Stimulated activated CD8-positive, alpha-beta memory T cell treated with anti-CD3 and anti-CD28 coated beads, Interleukin-4, amount 100 ng/mL, for 4 hours (primary cell): Measurements from ENCODE around the gene RYR1.
"Not testable (repeated sequence)": the region's sequence is repeated elsewhere in the genome, so short reads cannot be mapped to it uniquely, and the experiment has no call there.

Source experiments
- DNase-seq, 2 donors: peaks; one replicate each; pipeline ENCODE4 v3.0.0-alpha.2; 2020; ENCODE audit warnings: low read depth in 2 of 2, low spot score in 1 of 2

RYR1 gene

DNA sequence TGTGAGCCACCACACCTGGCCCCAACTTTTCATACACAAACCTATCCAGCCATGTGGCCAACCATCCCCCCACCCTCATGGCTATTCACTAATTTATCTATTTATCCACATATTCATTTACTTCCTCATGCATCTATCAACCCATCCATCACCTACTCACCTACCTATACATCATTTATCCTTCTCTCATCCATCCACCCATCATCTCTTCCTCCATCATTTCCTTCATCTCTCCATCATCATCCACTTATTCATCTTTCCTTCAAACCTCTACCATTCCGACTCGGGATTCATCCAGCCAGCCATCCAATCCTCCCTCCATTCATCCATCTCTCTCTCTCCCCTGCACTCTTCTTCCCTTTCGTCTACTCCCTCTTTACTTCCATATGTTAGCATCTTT is 54.6 kb downstream of the RYR1 start:
- no peak for DNase-seq

DNA sequence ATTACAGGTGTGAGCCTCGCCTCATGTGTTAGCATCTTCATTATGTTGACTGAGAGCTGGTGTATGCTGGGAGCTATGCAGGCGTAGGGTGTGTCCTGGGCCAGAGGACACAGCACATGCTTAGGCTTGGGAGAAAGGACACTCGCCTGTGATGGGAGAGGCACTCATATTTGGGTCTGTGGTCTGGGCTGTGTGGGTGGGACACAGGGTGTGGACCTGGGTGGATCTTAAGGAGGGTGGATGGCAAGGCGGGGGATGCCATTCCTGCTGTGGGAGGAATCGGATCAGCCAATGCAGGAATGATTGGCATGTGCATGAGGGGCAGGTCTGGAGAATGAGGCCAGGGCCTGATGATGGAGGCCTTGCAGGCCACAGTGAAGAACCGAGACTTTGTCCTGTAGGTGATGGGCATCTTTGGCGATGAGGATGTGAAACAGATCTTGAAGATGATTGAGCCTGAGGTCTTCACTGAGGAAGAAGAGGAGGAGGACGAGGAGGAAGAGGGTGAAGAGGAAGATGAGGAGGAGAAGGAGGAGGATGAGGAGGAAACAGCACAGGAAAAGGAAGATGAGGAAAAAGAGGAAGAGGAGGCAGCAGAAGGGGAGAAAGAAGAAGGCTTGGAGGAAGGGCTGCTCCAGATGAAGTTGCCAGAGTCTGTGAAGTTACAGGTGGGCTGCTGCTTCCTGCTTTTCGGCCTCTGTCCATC is 55.4 kb downstream of the RYR1 start:
- no peak for DNase-seq

DNA sequence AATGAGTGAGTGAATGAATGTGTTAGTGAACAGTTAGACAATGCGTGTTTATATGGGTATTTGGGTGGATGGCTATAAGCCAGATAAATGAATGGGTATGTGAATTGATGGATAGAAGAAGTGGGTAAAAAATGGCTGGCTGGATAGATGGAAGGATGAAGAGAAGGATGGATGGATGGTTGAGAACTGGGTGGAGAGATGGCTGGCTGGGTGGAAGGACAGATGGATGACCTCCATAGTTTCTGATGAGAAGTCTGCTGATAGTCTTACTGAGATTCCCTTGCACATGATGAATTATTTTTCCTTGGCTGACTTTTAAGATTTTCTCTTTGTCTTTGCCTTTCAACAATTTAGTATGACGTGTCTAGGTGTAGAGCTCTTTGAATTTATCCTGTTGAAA is 57.4 kb downstream of the RYR1 start:
- no peak for DNase-seq

DNA sequence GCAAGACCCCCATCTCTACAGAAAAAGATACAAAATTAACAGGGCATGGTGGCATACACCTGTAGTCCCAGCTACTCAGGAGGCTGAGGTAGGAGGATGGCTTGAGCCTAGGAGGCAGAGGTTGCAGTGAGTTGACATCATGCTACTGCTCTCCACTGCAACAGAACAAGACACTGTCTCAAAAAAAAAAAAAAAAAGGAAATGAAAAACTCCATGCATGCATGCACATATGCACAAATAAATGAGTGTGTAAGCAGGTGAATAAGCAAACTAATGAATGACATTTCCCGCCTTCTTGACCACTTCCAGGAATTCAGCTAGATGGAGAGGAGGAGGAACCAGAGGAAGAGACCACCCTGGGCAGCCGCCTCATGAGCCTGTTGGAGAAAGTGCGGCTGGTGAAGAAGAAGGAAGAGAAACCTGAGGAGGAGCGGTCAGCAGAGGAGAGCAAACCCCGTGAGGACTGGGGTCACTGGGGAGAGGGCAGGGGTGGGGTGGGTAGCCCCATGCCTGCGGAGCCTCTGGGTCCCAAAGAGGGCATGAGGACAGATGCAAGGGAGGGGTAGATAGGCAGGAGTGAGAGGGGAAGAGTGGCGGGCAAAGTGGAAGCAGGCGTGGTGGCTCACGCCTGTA is 58.8 kb downstream of the RYR1 start:
- no peak for DNase-seq

DNA sequence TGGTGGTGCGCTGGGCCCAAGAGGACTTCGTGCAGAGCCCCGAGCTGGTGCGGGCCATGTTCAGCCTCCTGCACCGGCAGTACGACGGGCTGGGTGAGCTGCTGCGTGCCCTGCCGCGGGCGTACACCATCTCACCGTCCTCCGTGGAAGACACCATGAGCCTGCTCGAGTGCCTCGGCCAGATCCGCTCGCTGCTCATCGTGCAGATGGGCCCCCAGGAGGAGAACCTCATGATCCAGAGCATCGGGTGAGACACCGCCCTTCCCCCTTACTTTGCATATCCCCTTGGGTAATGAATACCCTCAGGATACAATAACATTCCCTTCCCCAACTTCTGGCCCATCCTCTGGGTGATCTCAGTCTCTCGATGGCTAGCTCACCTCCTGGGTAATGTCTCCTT is 60.9 kb downstream of the RYR1 start:
- no peak for DNase-seq

DNA sequence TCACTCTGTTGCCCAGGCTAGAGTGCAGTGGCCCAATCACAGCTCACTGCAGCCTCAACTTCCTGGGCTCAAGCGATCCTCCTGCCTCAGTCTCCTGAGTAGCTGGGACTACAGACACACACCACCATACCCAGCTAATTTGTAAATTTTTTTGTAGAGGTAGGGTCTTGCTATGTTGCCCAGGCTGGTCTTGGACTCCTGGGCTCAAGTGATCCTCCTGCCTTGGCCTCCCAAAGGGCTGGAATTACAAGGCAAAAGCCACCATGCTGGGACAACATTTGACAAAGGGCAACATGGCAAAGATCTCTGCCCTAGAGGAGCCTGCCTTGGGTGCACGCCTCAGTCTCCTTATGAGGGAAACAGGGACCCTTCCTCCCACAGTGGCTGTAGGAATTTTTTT is 61.9 kb downstream of the RYR1 start:
- DNase-seq, result not testable (repeated sequence)

DNA sequence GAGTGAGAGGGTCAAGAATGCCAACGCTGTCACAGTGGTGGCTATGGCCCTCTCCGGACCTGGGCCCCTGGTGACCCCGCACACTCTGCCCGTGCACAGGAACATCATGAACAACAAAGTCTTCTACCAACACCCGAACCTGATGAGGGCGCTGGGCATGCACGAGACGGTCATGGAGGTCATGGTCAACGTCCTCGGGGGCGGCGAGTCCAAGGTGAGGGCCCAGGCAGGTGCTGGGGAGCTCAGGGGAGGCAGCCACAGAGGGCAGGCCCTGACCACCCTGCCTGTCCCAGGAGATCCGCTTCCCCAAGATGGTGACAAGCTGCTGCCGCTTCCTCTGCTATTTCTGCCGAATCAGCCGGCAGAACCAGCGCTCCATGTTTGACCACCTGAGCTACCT is 62.6 kb downstream of the RYR1 start:
- no peak for DNase-seq

DNA sequence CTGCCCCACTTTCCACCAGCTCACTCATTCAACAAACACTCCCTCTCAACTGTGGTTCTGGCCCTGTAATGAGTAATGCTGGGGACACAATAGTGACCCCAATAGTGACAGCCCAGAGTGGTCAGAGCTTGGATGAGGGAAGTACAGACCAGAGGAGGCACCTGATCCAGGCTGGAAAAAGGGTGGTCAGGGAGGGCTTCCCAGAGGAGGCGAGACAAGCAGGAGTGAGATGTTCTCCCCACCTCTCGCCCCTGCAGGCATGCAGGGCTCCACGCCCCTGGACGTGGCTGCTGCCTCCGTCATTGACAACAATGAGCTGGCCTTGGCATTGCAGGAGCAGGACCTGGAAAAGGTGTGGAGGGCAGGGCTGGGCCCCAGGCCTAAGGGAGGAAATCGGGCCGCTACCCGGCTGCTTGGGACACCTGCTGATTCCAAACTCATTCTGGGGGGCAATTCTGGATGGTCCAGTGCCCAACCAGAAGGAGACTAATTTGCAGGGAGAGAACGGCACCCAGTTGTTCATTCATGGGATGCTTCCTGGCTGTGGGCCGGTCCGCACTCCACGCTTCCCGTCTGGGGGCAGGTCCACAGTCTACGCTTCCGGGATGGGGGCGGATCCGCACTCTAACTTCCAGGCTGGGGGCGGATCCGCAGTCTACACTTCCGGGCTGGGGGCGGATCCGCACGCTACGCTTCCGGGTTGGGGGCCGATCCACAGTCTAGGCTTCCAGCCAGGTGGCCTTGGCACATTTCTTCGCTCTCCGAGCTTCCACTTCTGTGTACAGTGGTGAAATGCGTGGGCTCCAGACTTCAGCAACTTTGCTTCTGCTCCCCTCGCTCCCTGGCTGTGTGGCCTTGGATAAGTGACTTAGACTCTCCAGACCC is 63.4 kb downstream of the RYR1 start:
- DNase-seq, result no peak

DNA sequence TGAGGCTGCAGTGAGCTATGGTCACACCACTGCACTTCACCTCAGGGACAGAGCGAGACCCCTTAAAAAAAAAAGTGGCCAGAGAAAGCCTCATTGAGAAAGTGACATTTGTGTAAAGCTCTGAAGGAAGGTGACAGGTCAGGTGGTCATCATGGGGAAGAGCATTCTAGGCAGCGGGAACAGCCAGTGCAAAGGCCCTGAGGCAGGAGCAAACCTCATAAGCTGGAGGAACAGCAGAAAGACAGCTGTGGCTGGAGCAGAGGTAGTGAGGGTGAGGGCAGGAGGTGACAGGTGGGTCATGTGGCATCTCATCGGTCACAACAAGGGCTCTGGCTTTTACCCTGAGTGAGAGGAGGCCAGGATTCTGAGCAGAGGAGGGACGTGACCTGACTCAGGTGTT is 64.4 kb downstream of the RYR1 start:
- DNase-seq, result no peak

DNA sequence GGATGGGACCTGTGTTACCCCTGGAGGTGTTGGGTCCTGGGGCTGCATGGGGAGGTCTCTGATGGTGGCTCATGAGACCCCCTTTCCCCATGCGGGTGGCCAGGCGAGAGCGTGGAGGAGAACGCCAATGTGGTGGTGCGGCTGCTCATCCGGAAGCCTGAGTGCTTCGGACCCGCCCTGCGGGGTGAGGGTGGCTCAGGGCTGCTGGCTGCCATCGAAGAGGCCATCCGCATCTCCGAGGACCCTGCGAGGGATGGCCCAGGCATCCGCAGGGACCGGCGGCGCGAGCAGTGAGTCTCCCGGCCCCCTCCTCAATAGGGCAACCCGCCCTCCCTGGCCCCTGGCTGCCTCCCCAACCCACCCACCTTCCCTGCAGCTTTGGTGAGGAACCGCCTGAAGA is 66.0 kb downstream of the RYR1 start:
- DNase-seq, result no peak

DNA sequence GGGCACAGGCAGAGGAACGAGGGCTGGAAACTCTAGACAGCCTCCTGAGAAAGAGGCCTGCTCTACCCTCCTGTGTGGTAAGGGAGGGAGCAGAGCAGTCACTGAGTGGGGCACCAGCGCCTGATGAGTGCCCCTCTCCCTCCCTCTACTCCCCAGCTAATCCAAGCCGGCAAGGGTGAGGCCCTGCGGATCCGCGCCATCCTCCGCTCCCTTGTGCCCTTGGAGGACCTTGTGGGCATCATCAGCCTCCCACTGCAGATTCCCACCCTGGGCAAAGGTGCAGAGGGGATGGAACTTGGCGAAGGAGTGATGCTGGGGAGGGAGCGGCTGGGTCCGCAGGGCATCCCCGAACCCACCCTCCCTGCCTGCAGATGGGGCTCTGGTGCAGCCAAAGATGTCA is 67.0 kb downstream of the RYR1 start:
- no peak for DNase-seq

DNA sequence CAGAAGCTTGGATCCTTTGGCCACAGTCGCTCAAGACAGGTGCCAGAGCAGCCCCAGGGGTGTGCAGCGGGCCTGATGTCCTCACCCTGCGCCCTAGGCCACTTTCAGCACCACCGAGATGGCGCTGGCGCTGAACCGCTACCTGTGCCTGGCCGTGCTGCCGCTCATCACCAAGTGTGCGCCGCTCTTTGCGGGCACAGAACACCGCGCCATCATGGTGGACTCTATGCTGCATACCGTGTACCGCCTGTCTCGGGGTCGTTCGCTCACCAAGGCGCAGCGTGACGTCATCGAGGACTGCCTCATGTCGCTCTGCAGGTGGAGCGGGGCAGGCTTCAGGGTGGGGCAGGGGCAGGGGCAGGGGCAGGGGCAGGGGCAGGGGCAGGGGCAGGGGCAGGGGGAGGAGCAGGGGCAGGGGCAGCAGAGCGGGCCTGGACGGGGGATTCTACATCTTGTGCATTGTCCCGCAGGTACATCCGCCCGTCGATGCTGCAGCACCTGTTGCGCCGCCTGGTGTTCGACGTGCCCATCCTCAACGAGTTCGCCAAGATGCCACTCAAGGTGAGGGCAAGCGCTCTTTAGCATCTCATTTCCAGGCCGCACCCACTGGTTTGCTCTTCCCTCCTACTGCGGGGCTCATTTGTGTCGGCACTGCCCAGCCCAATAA is 69.1 kb downstream of the RYR1 start:
- no peak for DNase-seq

DNA sequence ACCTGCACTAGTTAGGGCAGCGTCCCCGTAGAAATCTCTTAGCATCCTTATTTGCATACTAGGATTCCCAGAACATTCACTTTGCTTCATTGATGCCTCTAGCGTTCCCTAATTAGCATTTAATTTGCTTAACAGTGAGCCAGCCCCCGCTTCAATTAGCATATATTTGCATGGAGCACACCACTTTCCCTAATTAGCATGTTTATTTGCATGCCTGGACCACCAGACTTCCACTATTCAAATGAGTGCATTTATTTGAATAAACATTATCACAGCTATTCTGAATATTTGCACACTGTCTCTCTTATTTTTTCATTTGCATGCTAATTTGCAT is 69.6 kb downstream of the RYR1 start:
- no peak for DNase-seq

DNA sequence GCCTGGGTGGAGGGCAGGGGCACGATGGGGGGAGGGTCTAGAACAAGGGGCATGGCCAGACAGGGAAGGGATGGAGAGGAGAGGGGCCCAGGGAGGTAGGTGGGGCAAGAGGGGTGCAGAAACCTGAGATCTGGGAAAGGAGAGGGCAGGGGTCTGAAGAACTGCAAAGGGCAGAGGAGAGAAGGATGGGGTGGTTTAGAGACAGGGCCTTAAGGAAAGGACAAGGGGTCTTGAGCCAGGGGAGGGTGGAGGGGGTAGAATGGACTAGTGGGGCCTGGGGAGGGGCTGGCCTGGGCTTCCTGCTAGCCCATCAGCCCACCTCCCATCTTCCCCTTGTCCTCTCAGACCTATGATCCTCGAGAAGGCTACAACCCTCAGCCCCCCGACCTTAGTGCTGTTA is 72.5 kb downstream of the RYR1 start:
- no peak for DNase-seq

DNA sequence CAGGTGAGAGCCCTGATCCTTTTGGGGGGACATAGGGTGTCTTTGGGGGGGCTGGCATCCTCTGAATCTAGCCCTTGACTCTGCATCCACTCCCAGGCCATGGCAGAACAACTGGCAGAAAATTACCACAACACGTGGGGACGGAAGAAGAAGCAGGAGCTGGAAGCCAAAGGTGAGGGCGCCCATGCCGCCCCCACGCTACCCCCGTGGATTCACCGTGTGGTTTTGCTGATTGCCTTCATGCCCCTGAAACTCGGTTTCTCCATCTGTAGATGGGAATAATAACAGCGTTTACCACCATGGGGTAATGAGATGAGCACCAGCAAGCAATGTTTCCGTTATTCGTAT is 72.9 kb downstream of the RYR1 start:
- no peak for DNase-seq

DNA sequence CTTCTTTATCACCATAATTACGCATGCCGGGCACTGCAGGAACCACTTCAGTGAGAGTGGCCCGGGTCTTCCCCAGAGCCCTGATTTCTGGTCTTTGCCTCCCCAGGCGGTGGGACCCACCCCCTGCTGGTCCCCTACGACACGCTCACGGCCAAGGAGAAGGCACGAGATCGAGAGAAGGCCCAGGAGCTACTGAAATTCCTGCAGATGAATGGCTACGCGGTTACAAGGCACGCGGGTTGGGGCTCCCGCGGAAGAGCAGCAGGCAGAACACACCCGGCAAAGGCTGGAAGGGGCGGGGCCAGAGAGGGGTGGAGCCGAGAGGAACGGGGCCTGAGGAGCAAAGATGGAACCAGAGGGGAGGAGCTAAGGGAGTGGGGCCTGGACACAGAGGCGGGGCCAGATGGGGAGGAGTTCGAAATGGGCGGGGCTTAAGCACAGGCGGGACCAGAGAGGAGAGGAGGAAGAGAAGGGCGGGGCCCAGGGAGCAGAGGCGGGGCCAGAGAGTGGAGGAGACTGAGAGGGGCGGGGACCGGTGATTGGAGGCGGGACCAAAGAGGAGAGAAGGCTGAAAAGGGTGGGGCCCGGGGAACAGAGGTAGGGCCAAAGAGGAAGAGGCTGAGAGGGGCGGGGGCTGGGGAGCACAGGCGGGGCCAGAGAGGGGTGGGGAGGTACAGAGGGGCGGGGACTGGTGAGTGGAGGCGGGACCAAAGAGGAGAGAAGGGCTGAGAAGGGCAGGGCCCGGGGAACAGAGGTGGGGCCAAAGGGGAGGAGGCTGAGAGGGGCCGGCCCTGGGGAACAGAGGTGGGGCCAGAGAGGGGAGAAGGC is 73.4 kb downstream of the RYR1 start:
- DNase-seq, result peak in 1 of 2 donors; percentile 68

DNA sequence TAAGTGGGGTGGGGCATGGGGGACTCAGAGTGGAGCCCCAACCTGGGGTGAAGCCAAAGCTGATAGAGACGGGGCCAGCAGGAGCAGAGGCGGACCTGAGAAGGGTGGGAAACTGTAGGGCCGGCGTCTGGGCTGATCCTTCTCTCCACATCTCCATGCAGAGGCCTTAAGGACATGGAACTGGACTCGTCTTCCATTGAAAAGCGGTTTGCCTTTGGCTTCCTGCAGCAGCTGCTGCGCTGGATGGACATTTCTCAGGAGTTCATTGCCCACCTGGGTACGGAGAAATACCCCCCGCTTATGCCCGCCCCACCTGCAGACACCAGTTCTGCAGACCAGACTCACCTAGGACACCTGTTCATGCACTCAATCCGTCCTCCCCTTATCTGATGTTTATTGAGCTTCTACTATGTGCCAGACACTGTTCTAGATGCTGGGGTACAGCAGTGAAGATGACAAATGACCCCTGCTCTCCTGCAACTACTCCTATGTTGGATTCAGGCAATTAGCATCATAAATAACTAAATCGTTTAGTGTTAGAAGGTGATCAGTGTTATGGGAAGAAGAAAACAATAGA is 74.1 kb downstream of the RYR1 start:
- no peak for DNase-seq

DNA sequence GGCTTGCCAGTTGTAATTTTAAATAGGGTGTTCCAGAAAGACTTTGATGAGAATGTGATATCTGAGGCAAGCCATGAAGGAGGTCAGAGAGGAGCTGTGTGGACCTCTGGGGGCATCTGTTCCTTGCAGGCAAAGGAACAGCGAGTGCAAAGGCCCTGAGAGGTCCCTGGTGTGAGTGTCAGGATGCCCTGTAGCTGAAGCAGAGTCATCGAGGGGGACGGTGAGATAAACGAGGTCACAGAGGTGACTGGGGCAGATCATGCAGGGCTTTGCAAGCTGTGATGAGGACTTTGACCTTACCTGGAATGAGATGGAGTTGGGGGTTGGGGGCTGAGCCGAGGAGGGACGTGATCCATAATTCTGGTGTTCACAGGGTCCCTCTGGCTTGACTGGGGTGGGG is 75.0 kb downstream of the RYR1 start:
- no peak for DNase-seq

DNA sequence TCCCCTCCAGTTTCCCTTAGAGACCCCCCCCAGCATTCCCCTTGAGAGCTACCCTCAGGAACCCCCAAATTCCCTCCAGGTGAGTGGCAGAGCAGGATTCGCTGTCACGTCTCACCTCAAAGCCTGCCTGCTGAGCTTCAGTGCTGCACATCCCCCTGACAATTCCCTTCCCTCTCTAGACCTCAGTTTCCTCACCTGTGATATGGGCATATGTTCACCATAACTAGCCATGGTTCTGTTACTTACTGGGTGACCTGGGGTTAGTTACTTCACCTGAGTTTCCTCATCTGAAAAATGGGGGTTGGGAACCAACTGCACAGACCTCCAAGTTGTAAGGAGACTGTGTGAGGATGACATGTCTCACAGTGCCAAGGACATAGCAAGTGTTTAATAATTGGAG is 75.5 kb downstream of the RYR1 start:
- no peak for DNase-seq

DNA sequence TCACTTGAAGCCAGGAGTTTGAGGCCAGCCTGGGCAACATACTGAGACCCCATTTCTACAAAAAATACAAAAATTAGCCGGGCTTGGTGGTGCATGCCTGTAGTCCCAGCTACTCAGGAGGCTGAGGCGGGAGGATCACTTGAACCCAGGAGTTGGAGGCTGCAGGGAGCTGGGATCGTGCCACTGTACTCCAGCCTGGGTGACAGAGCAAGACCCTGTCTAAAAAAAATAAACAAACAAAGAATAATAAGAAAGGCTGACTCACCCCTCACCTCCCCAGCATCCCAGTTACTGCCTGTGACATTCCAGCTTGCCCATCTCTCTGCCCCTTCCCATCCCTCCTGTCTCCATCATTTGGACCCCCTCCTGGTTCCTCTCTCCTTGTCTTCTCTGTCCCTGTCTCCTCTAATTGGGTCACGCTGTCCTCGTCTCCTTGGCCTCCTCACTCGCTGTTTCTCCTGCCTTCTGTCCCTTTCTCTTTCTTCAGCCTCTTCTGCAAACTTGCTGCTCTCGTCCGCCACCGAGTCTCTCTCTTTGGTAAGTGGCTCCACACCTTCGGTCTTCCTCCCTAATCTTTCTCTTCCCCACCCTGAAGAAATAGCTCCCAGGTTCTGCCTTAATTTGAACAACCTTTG is 77.7 kb downstream of the RYR1 start:
- DNase-seq, result no peak
